Measurements from ENCODE around the gene IRF2BP1. TPM values are rescaled to one million over a fixed set of nuclear protein-coding genes. Genes with fewer than 3 reads are reported as not detected.

The IRF2BP1 gene
- total RNA-seq, 1 donor from 2014 or later: 32.9 TPM

GRCh38 chr19:45929247-45929646, 43.3 kb upstream of the IRF2BP1 start:
- Histone ChIP-seq H3K27me3 (ENCODE audit: control insufficient read depth, insufficient read depth, low read length) (peaks cover under 1% of the 10 kb centered on the region), H3K36me3 (ENCODE audit: control insufficient read depth, insufficient read depth, low read length) (no peaks in the 10 kb centered on the region), H3K4me3 (ENCODE audit: low read depth, low read length) (no peak overlapping the region)
- DNase-seq (ENCODE audit: low read depth): no peak
- TF ChIP-seq, protein P1, sequence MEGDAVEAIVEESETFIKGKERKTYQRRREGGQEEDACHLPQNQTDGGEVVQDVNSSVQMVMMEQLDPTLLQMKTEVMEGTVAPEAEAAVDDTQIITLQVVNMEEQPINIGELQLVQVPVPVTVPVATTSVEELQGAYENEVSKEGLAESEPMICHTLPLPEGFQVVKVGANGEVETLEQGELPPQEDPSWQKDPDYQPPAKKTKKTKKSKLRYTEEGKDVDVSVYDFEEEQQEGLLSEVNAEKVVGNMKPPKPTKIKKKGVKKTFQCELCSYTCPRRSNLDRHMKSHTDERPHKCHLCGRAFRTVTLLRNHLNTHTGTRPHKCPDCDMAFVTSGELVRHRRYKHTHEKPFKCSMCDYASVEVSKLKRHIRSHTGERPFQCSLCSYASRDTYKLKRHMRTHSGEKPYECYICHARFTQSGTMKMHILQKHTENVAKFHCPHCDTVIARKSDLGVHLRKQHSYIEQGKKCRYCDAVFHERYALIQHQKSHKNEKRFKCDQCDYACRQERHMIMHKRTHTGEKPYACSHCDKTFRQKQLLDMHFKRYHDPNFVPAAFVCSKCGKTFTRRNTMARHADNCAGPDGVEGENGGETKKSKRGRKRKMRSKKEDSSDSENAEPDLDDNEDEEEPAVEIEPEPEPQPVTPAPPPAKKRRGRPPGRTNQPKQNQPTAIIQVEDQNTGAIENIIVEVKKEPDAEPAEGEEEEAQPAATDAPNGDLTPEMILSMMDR (IDR thresholded peaks at IDR 0.05; ENCODE audit: insufficient read depth, low read length, poor library complexity, severe bottlenecking): no peak

DNA sequence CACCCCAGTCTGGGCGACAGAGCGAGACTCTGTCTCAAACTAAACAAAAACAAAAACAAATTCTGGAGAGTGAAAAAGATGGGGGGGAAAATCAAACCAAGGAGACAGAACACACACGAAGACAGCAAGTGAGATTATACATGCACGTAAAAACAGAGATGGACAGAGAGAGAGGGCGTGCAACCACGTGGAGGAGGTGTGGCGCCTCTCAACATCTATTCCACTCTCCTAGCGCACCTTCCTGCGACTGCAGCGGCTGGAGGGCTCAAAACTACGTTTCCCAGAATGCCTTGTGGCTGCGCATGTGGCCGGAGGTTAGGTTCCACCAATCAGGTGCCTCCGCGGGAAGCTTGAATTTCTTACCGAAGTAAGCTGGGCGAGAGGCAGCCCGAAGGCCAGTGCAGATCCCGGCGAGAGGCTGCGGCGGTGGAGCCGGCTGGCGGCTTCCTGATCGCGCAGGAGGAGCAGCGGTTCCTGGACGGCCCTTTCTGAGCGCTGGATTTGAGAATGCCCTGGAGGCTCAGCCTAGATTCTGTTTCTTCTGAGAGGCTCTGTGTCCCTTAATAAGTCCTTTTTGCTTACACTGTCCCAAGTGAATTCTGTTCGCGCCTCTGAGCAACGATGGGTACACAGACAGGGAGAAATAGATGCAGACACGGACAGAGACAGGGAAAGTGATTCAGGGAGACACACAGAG, 41.8 kb upstream of the IRF2BP1 start:
- Histone ChIP-seq H3K4me3 (ENCODE audit: low read depth, low read length) (no peak overlapping the region), H3K27me3 (ENCODE audit: control insufficient read depth, insufficient read depth, low read length) (no peaks in the 10 kb centered on the region), H3K36me3 (ENCODE audit: control insufficient read depth, insufficient read depth, low read length) (no peaks in the 10 kb centered on the region)
- TF ChIP-seq, protein P1 (IDR thresholded peaks at IDR 0.05; ENCODE audit: insufficient read depth, low read length, poor library complexity, severe bottlenecking): no peak
- peak; percentile 67 for DNase-seq (ENCODE audit: low read depth)

DNA sequence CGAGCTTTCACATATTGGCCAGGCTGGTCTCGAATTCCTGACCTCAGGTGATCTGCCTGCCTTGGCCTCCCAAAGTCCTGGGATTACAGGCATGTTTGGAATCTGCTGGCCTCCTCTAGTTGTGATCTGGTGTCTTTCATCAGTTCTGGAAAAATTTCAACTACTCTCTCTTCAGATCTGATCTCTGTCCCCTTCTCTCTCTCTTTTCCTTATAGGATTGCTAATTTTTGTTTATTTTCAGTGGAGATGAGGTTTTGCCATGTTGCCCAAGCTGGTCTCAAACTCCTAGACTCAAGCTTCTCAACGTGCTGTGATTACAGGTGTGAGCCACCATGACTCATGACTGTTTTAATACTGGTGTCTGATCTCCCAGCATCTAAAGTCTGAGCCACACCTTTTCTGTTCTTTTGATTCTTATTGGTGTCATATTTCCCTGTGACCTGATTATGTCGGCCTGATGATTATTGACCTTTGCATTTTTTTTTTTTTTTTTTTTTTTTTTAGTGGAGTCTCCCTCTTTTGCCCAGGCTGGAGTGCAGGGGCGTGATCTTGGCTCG, 39.0 kb upstream of the IRF2BP1 start:
- peaks cover 8% of the 10 kb centered on the region for H3K27me3 ChIP-seq (ENCODE audit: control insufficient read depth, insufficient read depth, low read length)
- TF ChIP-seq, protein P1 (IDR thresholded peaks at IDR 0.05; ENCODE audit: insufficient read depth, low read length, poor library complexity, severe bottlenecking): no peak
- no peak overlapping the region for H3K4me3 ChIP-seq (ENCODE audit: low read depth, low read length)
- no peaks in the 10 kb centered on the region for H3K36me3 ChIP-seq (ENCODE audit: control insufficient read depth, insufficient read depth, low read length)
- DNase-seq (ENCODE audit: low read depth): no peak

- TF ChIP-seq, protein P1 (IDR thresholded peaks at IDR 0.05; ENCODE audit: insufficient read depth, low read length, poor library complexity, severe bottlenecking): peak; percentile 28
- no peaks in the 10 kb centered on the region for H3K36me3 ChIP-seq (ENCODE audit: control insufficient read depth, insufficient read depth, low read length)
Observed at GRCh38 chr19:45922281-45922680, 36.3 kb upstream of the IRF2BP1 start.

DNA sequence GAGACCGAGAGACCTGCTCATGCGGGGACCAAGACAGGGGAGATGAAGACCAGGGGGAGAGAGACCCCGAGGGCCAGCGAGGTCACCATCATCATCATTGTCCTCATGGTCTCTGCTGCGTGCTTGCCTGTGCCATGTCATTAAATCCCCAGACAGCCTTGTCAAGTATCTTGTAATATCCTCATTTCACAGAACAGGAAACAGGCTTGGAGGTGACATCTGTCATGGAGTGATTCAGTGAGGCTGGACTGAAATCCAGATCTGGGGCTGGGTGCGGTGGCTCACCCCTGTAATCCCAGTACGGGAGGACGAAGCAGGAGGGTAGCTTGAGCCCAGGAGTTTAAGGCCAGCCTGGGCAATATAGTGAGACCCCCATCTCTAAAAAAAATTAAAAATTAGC, 34.5 kb upstream of the IRF2BP1 start:
- H3K27me3 ChIP-seq (ENCODE audit: control insufficient read depth, insufficient read depth, low read length): peaks cover 13% of the 10 kb centered on the region
- H3K36me3 ChIP-seq (ENCODE audit: control insufficient read depth, insufficient read depth, low read length): no peaks in the 10 kb centered on the region
- no peak overlapping the region for H3K4me3 ChIP-seq (ENCODE audit: low read depth, low read length)
- DNase-seq (ENCODE audit: low read depth): no peak
- TF ChIP-seq, protein P1 (IDR thresholded peaks at IDR 0.05; ENCODE audit: insufficient read depth, low read length, poor library complexity, severe bottlenecking): no peak

More at GRCh38 chr19:45922281-45922680, 36.3 kb upstream of the IRF2BP1 start:
- Histone ChIP-seq H3K4me3 (ENCODE audit: low read depth, low read length) (no peak overlapping the region), H3K27me3 (ENCODE audit: control insufficient read depth, insufficient read depth, low read length) (peaks cover 13% of the 10 kb centered on the region)
- DNase-seq (ENCODE audit: low read depth): no peak
